ENCODE data around the gene PLAC9. TPM values are rescaled to one million over a fixed set of nuclear protein-coding genes. Genes with fewer than 3 reads are reported as not detected.

Gene PLAC9
- total RNA-seq, 1 donor from 2014 or later: not detected

DNA sequence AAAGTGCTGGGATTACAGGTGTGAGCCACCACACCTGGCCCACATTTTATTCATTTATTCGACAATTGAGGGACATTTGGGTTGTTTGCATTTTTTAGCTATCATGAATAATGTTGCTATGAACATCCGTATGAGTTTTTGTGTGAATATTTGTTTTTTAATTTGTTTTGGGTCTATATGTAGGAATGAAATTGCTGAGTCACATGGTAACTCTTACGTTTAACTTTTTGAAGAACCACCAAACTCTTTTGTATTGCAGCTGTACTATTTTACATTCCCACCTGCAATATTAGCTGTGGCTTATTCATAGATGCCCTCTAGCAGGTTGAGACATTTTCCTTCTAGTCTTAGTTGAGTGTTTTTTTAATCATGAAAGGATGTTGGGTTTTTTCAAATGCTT, 14.4 kb downstream of the PLAC9 start:
- H3K36me3 Mint-ChIP-seq (ENCODE audit: unreplicated experiment): no peaks in the 10 kb centered on the region
- H3K27ac Mint-ChIP-seq (ENCODE audit: unreplicated experiment): no peak overlapping the region
- H3K4me1 Mint-ChIP-seq (ENCODE audit: low read depth, unreplicated experiment): no peaks in the 10 kb centered on the region
- TF ChIP-seq CTCF (IDR thresholded peaks at IDR 0.05; ENCODE audit: partially characterized antibody, unreplicated experiment): no peak
- peaks cover 1% of the 10 kb centered on the region for H3K9me3 Mint-ChIP-seq (ENCODE audit: unreplicated experiment)
- H3K27me3 Mint-ChIP-seq (ENCODE audit: unreplicated experiment): peaks cover 4% of the 10 kb centered on the region
- DNase-seq: no peak
- H3K4me3 Mint-ChIP-seq (ENCODE audit: unreplicated experiment): no peak overlapping the region

DNA sequence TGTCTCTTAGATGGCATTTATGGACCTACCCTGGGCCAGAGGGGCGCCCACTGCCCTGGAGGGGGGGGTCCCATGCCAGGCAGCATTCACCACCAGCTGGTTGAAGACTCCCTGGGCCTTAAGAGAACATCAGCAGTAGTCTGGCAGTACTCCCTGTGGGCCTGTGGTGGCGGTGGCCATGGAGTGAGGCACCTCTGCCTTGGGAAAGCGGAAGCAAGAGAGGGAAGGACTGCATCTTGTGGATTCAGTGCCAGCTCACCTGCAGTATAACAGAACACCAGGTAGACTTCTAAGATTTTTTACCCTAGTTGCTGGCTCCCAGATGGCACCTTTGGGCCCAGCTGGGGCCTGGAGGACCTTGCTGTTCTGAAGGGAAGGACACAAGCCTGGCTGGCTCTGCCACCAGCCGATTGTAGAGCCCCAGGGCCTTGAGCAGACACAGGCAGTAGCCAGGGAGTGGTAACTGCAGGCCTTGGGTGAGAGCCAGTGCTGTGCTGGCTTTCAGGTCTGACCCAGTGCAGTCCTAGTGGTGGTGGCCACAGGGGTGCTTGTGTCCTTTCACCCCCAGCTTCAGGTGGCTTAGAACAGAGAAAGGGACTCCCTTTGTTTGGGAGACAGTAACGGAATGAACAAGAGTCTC, 15.8 kb downstream of the PLAC9 start:
- no peaks in the 10 kb centered on the region for H3K4me1 Mint-ChIP-seq (ENCODE audit: low read depth, unreplicated experiment)
- peaks cover 1% of the 10 kb centered on the region for H3K9me3 Mint-ChIP-seq (ENCODE audit: unreplicated experiment)
- DNase-seq: no peak
- no peak overlapping the region for H3K27ac Mint-ChIP-seq (ENCODE audit: unreplicated experiment)
- no peak overlapping the region for H3K4me3 Mint-ChIP-seq (ENCODE audit: unreplicated experiment)
- no peak for TF ChIP-seq CTCF (IDR thresholded peaks at IDR 0.05; ENCODE audit: partially characterized antibody, unreplicated experiment)
- H3K36me3 Mint-ChIP-seq (ENCODE audit: unreplicated experiment): no peaks in the 10 kb centered on the region
- H3K27me3 Mint-ChIP-seq (ENCODE audit: unreplicated experiment): peaks cover 4% of the 10 kb centered on the region

DNA sequence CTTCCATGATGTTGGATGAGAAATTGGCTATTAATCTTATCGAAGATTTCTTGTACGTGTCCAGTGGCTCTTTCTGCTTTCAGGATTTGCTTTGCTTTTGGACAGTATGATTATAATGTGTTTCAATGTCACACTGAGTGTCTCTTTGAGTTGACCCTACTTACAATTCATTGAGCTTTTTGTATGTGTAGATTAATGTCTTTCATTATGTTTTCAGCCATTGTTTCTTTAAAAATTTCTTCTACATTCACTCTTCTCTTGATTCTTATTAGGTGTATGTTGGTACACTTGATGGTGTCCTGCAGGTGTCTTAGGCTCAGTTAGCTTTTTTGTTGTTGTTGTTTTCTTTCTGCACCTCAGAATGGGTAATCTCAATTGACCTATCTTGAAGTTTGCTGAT, 16.6 kb downstream of the PLAC9 start:
- Mint-ChIP-seq H3K4me3 (ENCODE audit: unreplicated experiment) (no peak overlapping the region), H3K36me3 (ENCODE audit: unreplicated experiment) (no peaks in the 10 kb centered on the region), H3K27me3 (ENCODE audit: unreplicated experiment) (peaks cover 4% of the 10 kb centered on the region), H3K4me1 (ENCODE audit: low read depth, unreplicated experiment) (no peaks in the 10 kb centered on the region), H3K27ac (ENCODE audit: unreplicated experiment) (no peak overlapping the region), H3K9me3 (ENCODE audit: unreplicated experiment) (no peaks in the 10 kb centered on the region)
- DNase-seq: no peak
- TF ChIP-seq CTCF (IDR thresholded peaks at IDR 0.05; ENCODE audit: partially characterized antibody, unreplicated experiment): no peak

- no peak for TF ChIP-seq CTCF (IDR thresholded peaks at IDR 0.05; ENCODE audit: partially characterized antibody, unreplicated experiment)
- no peak for DNase-seq
- Mint-ChIP-seq H3K9me3 (ENCODE audit: unreplicated experiment) (peaks cover 1% of the 10 kb centered on the region), H3K4me1 (ENCODE audit: low read depth, unreplicated experiment) (no peaks in the 10 kb centered on the region), H3K27ac (ENCODE audit: unreplicated experiment) (no peak overlapping the region), H3K27me3 (ENCODE audit: unreplicated experiment) (peaks cover 4% of the 10 kb centered on the region), H3K36me3 (ENCODE audit: unreplicated experiment) (no peaks in the 10 kb centered on the region), H3K4me3 (ENCODE audit: unreplicated experiment) (no peak overlapping the region)
Measured at GRCh38 chr10:80150172-80150571, 17.6 kb downstream of the PLAC9 start.

DNA sequence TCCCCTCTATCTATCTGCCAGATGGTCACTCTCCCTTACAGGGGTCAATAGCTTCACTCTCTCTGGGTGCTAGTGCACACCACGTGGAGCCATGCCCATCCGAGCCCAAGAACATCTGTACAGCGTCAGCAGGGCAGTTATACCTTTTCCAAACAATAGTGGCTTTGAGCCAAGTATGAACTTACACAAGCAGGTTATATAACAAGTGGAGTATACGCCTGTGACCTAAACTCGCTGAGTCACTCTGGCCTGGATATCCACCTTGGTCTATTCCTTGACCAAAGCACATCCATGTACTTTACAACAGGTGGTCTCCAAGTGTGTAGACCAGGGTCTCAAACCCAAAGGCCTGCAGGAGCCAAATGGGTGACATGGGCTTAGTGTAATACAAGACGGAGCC, 20.3 kb downstream of the PLAC9 start:
- Mint-ChIP-seq H3K36me3 (ENCODE audit: unreplicated experiment) (no peaks in the 10 kb centered on the region), H3K4me3 (ENCODE audit: unreplicated experiment) (no peak overlapping the region), H3K27ac (ENCODE audit: unreplicated experiment) (no peak overlapping the region), H3K9me3 (ENCODE audit: unreplicated experiment) (peaks cover 1% of the 10 kb centered on the region), H3K27me3 (ENCODE audit: unreplicated experiment) (peaks cover 4% of the 10 kb centered on the region), H3K4me1 (ENCODE audit: low read depth, unreplicated experiment) (no peaks in the 10 kb centered on the region)
- DNase-seq: no peak
- no peak for TF ChIP-seq CTCF (IDR thresholded peaks at IDR 0.05; ENCODE audit: partially characterized antibody, unreplicated experiment)

All from glutamatergic neuron (in vitro differentiated cells).